ENCODE data around the gene CREB5. TPM values are rescaled to one million over a fixed set of nuclear protein-coding genes. Genes with fewer than 3 reads are reported as not detected.

CREB5 gene
- total RNA-seq, result 10 to 100 TPM in 1 of 2 donors, 1 to 10 TPM in 1; 7.7 to 11.6 TPM
- long read RNA-seq, partial matches to known transcripts, result 0 of 3 reads
- long read RNA-seq, other reads (novel, unspliced or antisense), result 2 of 3 reads

GRCh38 chr7:28411876-28412662 is at the start of gene CREB5:
Gene CREB5 (plus strand): TSS chr7:28412518. CDS start chr7:28412915, 397 bp downstream.
- intact Hi-C loops (cut with DNase I), result loop anchor here in 1 of 2 donors (10.0 kb wide), 1 partner anchor 123 kb away; no protein-coding TSS in a partner anchor
- DNase-seq (no peak), ATAC-seq (no peak)

GRCh38 chr7:28362812-28363211 is 49.5 kb upstream of the CREB5 start:
- ATAC-seq, result no peak
- intact Hi-C loops (cut with DNase I), result no loop called here
- DNase-seq, result no peak

GRCh38 chr7:28364082-28364481 is 48.2 kb upstream of the CREB5 start:
- ATAC-seq (no peak), DNase-seq (no peak)
- intact Hi-C loops (cut with DNase I), result no loop called here

GRCh38 chr7:28369523-28369922 is 42.8 kb upstream of the CREB5 start:
- DNase-seq (no peak), ATAC-seq (no peak)
- intact Hi-C loops (cut with DNase I), result no loop called here

- ATAC-seq (peak in 1 of 2 donors; percentile 85), DNase-seq (no peak)
- intact Hi-C loops (cut with DNase I), result no loop called here
Measured at GRCh38 chr7:28371846-28372245, 40.5 kb upstream of the CREB5 start.

- ATAC-seq, result no peak
- intact Hi-C loops (cut with DNase I), result no loop called here
- DNase-seq, result no peak
Measured at GRCh38 chr7:28373990-28374389, 38.3 kb upstream of the CREB5 start.

GRCh38 chr7:28375729-28376128 is 36.6 kb upstream of the CREB5 start:
- ATAC-seq, result no peak
- intact Hi-C loops (cut with DNase I), result no loop called here
- no peak for DNase-seq

- ATAC-seq, result no peak
- no peak for DNase-seq
- intact Hi-C loops (cut with DNase I), result no loop called here
Measured at GRCh38 chr7:28376634-28377033, 35.7 kb upstream of the CREB5 start.

- intact Hi-C loops (cut with DNase I), result no loop called here
- ATAC-seq, result no peak
Measured at GRCh38 chr7:28378574-28379149, 33.7 kb upstream of the CREB5 start.

GRCh38 chr7:28381466-28381865 is 30.9 kb upstream of the CREB5 start:
- ATAC-seq (peak in 1 of 2 donors; percentile 30), DNase-seq (no peak)
- intact Hi-C loops (cut with DNase I), result no loop called here

More at GRCh38 chr7:28378574-28379149, 33.7 kb upstream of the CREB5 start:
- DNase-seq, result no peak

GRCh38 chr7:28382144-28382543 is 30.2 kb upstream of the CREB5 start:
- ATAC-seq, result no peak

GRCh38 chr7:28383975-28384374 is 28.3 kb upstream of the CREB5 start:
- intact Hi-C loops (cut with DNase I), result loop anchor here in 1 of 2 donors (2.0 kb wide), 1 partner anchor 87 kb away; no protein-coding TSS in a partner anchor
- DNase-seq (no peak), ATAC-seq (no peak)

More at GRCh38 chr7:28382144-28382543, 30.2 kb upstream of the CREB5 start:
- intact Hi-C loops (cut with DNase I), result loop anchor here in 1 of 2 donors (2.0 kb wide), 1 partner anchor 85 kb away; no protein-coding TSS in a partner anchor
- no peak for DNase-seq

- intact Hi-C loops (cut with DNase I), result loop anchor here (2.0 to 10.0 kb wide), 4 partner anchors 235 to 467 kb away; no protein-coding TSS in a partner anchor
- DNase-seq (no peak), ATAC-seq (peak; percentile 19 to 45)
Measured at GRCh38 chr7:28389504-28390395, 22.6 kb upstream of the CREB5 start.

- ATAC-seq (no peak), DNase-seq (no peak)
- intact Hi-C loops (cut with DNase I), result loop anchor here (2.0 to 10.0 kb wide), 2 partner anchors 234 to 244 kb away; no protein-coding TSS in a partner anchor
Measured at GRCh38 chr7:28390426-28390825, 21.9 kb upstream of the CREB5 start.

GRCh38 chr7:28392289-28392688 is 20.0 kb upstream of the CREB5 start:
- ATAC-seq (no peak), DNase-seq (no peak)
- intact Hi-C loops (cut with DNase I), result loop anchor here in 1 of 2 donors (10.0 kb wide), 1 partner anchor 243 kb away; no protein-coding TSS in a partner anchor

GRCh38 chr7:28395404-28395803 is 16.9 kb upstream of the CREB5 start:
- DNase-seq (no peak), ATAC-seq (no peak)
- intact Hi-C loops (cut with DNase I), result loop anchor here in 1 of 2 donors (10.0 kb wide), 1 partner anchor 239 kb away; no protein-coding TSS in a partner anchor

GRCh38 chr7:28395831-28396230 is 16.5 kb upstream of the CREB5 start:
- no peak for DNase-seq
- ATAC-seq, result no peak
- intact Hi-C loops (cut with DNase I), result loop anchor here in 1 of 2 donors (10.0 kb wide), 1 partner anchor 239 kb away; no protein-coding TSS in a partner anchor

GRCh38 chr7:28397141-28397540 is 15.2 kb upstream of the CREB5 start:
- intact Hi-C loops (cut with DNase I), result loop anchor here in 1 of 2 donors (10.0 kb wide), 1 partner anchor 238 kb away; no protein-coding TSS in a partner anchor
- ATAC-seq, result no peak
- DNase-seq, result no peak

All from left cardiac atrium (tissue), 4 donors.